Measurements from ENCODE around the gene C14orf180. TPM values are rescaled to one million over a fixed set of nuclear protein-coding genes. Genes with fewer than 3 reads are reported as not detected.
A peak's percentile ranks its signal among the peaks of the same experiment; 100 is the strongest.

The C14orf180 gene
- polyA plus RNA-seq (ENCODE audit: insufficient read length in 10 of 10), result 1 to 10 TPM; 3.9 to 8.7 (median 5.9) TPM
- long read RNA-seq, donor 1, result 0 reads
- long read RNA-seq, donor 2, result 0 reads
- long read RNA-seq, donor 3, result 0 reads
- long read RNA-seq, donor 4, partial matches to known transcripts, result 0 of 2 reads
- long read RNA-seq, donor 4, other reads (novel, unspliced or antisense), result 0 of 2 reads
- long read RNA-seq, donor 5, result 0 reads
- long read RNA-seq, donor 6, result 0 reads
- long read RNA-seq, donor 7, result 0 reads
- long read RNA-seq, donor 8, result 0 reads
- long read RNA-seq, donor 9, partial matches to known transcripts, result 0 of 1 reads
- long read RNA-seq, donor 9, other reads (novel, unspliced or antisense), result 0 of 1 reads

- peak in 2 of 3 donors; percentile 30 to 52 for DNase-seq
These were observed at the start of gene C14orf180 for GRCh38 chr14:104579507-104579906. C14orf180 (plus strand) TSS chr14:104579764; CDS start chr14:104586431, 6,667 bp downstream.

- DNase-seq, result no peak
These were observed 48.9 kb upstream of the C14orf180 start for GRCh38 chr14:104530646-104531045.

DNA sequence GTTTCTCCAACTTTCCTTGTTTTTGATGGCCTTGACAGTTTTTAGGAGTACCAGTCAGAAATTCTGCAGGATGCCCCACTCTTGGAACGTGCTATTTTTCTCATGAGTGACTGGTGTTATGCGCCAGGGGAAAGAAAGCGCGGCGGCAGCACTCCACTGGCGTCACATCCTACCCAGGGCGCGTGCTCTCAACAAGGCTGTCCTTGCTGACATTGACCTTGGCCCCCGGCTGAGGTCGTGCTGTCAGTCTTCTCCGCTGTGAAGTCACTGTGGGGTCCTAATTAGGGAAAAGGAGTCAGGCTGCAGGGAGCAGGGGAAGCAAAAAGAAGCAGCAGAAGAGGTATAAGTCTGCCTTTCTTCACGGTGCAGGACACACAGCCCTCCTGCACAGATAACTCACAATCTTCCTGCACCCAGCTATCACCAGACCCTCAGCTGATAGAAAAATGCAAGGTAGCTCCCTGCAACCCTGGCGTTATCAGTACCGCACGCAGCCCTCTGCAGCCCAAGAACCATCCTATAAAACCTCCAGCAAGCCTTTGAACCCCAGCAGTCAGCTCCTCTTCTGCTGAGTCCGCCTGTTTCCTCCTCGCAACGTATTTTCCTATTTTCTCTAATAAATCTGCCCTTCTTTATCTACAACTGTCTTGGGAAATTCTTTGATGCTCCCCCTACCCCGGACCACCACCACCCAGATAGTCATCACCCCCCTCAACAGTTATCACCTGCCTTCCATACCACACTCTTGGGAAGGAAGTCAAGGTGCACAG lies 48.0 kb upstream of the C14orf180 start:
- no peak for DNase-seq

DNA sequence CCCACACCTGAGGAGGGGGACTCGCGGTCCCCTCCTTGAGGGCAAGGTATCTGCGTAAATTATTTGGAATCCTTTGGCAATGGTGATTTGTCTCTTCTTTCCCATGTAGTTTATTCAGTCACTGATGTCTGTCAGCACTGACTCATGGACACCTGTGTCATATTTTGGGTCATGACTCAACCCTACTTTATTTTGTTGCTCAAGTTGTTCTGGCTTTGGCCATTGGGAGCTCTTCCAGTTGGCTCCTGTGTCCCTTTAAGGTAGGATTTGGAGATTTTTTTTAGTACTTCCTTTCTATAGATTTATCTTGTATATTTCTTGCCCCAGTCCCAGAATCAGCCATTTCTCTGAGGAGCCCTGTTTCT lies 47.4 kb upstream of the C14orf180 start:
- DNase-seq, result no peak

- no peak for DNase-seq
These were observed 45.5 kb upstream of the C14orf180 start for GRCh38 chr14:104534036-104534435.

DNA sequence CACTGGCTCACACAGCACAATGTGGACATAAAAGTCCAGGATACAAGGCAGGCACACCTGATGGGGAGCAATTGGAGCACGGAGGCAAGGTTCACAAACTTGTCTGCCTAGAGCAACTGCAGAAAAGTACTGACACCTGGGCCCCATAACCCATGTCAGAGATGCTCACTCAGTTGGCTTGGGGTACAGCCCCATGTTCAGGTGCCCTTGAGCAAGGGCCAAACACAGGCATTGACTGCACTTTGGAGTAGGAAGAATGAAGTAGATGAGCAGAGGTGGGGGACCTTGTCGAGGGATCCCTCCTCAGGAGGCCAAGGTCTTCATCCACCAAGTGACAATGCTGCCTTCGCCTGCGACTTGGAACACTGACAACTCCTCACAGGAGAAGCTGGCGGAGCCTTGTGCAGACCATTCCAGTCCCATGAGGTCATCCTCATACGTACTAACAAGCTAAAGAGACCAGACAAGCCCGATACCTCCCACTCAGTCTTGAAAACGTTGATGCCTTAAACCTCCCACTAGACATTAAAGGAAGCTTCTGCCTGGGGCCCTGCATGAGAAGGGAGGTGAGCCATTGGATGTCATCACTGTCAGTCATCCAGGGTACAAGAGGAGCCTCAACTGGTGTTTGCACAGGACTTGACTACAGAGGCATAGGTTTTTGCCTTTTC lies 42.5 kb upstream of the C14orf180 start:
- peak in 2 of 3 donors; percentile 10 to 39 for DNase-seq

DNA sequence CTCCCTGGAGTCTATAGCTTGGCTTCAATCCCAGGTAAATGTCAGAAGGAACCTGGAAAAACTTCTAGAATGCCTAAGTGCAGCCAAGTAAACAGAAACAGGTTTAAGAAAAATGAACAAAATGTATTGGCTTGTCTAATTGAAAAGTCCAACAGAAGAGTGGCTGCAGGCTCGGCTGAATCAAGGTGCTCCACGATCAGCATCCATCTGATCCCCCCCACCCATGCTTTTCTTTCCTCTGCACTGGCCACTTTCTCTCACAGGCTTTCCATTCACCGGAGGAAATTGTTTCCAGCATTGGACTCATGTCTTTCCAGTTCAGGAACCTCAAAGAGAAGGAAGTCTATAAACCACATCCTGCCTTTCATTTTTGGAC lies 42.0 kb upstream of the C14orf180 start:
- DNase-seq, result no peak

DNA sequence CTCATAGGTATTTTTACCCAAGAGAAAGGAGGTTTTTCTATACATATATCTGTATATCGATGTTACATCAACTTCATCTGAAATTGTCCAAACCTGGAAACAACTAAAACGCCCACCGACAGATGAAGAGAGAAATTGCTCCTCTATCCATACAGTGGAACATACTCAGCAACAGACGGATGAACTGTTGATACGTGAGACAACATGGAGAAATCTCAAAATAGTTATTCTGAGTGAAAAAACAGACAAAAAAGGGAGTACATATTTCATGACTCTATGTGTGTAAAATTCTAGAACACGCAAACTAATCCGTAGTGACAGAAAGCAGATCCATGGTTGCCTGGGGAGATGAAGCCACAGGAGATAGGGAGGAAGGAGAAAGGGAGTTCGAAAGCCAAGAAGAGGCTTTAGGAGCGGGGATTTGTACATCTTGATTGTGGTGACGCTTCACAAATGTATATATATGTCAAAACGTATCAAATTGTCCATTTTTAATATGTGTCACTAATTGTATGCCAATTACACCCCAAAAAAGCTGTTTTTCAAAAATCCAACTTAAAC lies 37.6 kb upstream of the C14orf180 start:
- no peak for DNase-seq

- no peak for DNase-seq
These were observed 36.4 kb upstream of the C14orf180 start for GRCh38 chr14:104542871-104543830.

GRCh38 chr14:104544362-104544961 lies 35.1 kb upstream of the C14orf180 start:
- no peak for DNase-seq

DNA sequence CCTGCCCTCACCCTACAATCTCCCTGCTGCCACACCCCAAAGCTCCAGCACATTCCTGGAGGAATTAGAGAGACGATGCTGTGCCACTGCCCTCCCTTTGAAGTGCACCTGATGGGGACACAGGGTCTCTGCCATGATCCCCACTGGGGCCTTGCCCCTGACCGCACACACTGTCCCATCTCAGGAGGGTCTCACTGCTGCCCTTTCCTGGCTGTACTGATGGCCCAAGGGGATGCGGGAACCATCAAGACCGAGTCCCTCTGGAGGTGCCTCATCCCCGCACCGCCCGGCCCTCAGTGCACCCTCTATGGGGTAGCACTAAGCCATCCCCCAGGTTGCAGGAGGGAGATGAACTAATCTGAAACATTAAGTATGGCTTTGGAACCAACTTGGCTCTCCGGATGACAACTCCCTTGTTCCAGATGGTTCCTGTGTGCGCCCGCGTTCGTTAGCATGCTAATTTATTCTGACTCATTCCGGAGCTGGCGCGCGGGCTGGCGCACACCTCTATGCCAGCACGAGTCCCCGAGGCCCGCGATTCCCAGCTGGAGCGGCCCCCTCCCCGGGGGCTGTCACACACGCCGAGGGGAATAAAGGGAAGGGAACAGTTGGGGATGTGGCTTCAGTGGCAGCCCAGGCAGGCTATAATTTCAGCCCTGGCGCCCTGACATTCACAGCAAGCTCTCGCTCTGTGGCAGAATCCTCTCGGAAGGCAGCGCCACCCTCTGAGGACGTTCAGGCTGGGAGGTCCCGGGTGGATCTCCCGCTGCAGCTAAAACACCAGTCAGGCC lies 34.2 kb upstream of the C14orf180 start:
- no peak for DNase-seq

- no peak for DNase-seq
These were observed 33.5 kb upstream of the C14orf180 start for GRCh38 chr14:104545942-104546501.

GRCh38 chr14:104546591-104547309 lies 32.8 kb upstream of the C14orf180 start:
- DNase-seq, result no peak

DNA sequence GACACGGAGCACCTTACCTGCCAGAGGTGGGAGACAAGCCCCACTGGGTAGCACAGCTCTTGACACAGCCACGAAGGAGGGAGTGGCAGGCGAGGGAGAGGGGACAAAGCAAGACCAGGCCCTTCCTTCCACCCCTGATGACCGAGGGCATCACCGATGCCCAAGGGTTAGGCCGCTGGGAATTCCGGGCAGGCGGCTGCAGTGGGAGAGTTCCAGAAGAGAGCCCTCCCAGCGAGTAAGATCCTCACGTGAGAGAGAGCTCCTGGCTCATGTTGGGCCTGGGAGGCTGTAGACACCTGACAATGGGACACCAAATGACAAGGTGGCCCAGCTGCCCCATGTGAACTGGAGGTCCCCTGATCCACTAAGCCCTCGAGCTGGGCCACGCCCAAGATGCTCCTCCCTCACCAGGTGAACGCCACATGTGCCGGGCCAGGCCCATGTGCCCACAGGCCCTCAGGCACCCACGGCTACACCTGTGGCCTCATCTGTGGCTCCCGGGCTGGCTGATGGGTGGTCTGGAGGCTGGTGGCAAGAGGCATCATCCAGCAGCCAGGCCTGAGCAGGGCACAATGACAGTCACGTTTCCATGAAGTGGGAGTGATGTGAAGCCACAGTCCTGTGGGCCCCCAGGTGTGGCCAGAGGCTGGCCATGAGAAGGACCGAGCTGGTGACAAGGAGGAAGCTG lies 32.1 kb upstream of the C14orf180 start:
- no peak for DNase-seq

DNA sequence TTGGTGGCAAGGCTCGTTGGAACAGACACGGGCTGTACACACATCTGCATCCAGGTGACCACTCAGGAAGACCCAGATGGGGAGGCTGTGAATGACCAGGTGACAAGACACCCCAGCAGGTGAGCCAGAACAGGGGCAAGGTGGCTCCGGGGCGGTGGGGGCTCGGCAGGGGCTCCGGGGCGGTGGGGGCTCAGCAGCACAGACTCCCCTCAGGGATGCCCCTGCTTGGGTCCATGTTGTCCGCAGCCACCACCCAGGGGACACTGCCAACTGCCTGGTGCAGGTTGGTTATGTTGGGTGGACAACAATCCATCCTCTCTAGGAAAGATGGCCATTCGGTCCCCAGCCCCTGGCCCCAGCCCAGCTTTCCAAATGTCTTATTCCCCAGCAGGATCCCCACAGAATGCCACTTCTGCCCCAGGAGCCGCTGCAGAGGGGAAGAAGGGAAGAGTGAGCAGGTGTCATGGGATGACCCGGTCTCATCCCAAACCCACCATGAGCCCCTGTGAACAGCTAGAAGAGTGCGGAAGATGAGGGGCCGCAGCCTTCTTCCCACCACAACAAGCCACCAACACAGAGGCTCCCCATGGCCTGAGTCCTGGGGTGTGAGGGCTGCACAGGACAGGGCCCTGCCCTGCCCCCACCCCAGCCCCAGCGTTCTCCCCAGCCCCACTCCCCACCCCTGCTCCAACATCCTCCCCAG lies 31.4 kb upstream of the C14orf180 start:
- no peak for DNase-seq

DNA sequence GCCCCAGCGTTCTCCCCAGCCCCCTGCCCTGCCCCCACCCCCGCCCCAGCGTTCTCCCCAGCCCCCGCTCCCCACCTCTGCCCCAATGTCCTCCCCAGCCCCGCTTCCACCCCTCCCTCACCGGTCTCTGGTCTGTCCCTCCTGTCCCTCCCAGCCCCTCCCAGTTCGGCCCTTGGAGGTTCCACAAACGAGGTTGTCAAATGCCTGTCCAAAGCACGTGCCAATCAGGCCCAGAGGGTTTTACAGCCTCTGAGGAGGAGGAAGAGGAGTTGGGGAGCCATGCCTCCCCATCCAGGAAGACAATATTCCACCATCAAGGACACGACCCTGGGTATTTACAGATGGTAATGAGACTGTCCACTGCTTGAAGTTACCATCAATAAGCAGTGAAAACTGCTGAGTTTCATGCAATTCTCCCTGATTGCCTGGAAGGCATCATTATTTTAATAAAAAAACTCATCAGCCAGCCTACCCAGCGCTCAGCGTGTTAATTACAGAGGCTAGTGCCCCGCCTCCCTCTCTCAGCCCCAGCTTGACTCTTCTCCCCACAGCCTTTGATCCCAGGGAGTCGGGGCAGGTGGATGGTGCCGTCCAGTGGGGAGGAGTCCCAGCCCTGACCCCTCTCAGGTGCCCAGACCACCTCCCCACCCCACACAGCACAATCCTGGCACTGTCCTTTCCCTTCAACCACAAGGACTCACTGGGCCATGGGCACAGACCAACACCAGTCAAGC lies 30.6 kb upstream of the C14orf180 start:
- no peak for DNase-seq
